ENCODE measurements around the gene MAB21L4.

DNA sequence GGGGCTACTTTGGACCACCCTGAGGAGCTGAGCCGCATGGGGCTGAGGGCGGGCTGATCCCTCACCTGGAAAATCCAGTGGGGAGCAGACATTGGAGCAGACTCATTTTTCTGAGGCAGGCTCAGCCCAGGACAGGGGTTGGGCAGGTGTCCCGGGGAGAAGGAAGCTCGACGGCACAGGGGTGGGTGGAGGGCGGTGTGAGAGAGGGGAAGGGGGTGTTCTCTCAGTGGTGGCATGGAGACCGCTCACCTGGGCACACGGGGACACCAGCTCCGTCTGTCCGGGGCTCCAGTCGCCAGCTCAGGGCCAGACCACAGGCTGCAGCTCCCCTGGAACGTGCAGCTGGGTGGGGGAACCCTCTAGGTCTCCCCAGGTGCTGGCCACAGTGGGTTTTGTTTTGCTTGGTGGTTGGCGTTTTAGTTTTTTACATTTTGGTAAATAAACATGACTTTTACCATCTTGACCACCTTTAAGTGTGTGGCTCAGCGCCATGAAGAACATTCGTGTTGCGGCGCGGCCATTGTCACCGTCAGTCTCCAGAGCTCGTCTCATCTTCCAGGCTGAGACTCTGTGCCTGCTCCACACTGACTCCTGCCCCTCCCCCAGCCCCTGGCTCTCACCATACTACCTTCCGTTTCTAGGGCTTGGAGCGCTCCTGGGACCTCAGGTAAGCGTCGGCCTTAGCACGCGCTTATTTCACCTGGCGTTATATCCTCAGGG, 4.3 kb upstream of the MAB21L4 start:
- TF ChIP-seq POLR2AphosphoS5 (IDR thresholded peaks at IDR 0.05) (no peak), POLR2A (IDR thresholded peaks at IDR 0.05) (no peak)
- TF ChIP-seq, protein P1, sequence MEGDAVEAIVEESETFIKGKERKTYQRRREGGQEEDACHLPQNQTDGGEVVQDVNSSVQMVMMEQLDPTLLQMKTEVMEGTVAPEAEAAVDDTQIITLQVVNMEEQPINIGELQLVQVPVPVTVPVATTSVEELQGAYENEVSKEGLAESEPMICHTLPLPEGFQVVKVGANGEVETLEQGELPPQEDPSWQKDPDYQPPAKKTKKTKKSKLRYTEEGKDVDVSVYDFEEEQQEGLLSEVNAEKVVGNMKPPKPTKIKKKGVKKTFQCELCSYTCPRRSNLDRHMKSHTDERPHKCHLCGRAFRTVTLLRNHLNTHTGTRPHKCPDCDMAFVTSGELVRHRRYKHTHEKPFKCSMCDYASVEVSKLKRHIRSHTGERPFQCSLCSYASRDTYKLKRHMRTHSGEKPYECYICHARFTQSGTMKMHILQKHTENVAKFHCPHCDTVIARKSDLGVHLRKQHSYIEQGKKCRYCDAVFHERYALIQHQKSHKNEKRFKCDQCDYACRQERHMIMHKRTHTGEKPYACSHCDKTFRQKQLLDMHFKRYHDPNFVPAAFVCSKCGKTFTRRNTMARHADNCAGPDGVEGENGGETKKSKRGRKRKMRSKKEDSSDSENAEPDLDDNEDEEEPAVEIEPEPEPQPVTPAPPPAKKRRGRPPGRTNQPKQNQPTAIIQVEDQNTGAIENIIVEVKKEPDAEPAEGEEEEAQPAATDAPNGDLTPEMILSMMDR (IDR thresholded peaks at IDR 0.05 in 8 of 11, conservative IDR thresholded peaks at IDR 0.05 in 3 of 11), result no peak
